AG09319 (cell line): Measurements from ENCODE around the gene RHCE.
"Not testable (repeated sequence)": the region's sequence is repeated elsewhere in the genome, so short reads cannot be mapped to it uniquely, and the experiment has no call there.

Experiments used
- DNase-seq: peaks from one replicate; pipeline ENCODE4 v3.0.0-alpha.2; 2010; ENCODE audit warnings: low read depth; ENCODE audit errors: extremely low read depth
- TF ChIP-seq, protein P1 (sequence below): IDR thresholded peaks from 2 replicates; pipeline ENCODE4 v1.5.1; 2011; ENCODE audit warnings: low read depth, mild to moderate bottlenecking, inconsistent platforms, low read length, moderate library complexity

The RHCE gene

DNA sequence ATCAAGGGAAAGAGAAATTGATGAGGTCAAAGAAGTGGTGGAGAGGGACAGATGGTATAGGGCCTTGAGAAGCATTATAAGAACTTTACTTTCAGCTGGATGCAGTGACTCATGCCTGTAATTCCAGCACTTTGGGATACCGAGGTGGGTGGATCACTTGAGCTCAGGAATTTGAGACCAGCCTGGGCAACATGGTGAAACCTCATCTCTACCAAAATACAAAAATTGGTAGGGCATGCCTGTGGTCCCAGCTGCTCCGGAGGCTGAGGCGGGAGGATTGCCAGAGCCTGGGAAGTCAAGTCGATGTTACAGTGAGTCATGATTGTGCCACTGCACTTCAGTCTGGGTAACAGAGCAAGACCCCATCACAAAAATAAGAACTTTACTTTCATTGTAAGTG lies 76.8 kb downstream of the RHCE start:
- peak; percentile 82 for DNase-seq
- TF ChIP-seq, protein P1, sequence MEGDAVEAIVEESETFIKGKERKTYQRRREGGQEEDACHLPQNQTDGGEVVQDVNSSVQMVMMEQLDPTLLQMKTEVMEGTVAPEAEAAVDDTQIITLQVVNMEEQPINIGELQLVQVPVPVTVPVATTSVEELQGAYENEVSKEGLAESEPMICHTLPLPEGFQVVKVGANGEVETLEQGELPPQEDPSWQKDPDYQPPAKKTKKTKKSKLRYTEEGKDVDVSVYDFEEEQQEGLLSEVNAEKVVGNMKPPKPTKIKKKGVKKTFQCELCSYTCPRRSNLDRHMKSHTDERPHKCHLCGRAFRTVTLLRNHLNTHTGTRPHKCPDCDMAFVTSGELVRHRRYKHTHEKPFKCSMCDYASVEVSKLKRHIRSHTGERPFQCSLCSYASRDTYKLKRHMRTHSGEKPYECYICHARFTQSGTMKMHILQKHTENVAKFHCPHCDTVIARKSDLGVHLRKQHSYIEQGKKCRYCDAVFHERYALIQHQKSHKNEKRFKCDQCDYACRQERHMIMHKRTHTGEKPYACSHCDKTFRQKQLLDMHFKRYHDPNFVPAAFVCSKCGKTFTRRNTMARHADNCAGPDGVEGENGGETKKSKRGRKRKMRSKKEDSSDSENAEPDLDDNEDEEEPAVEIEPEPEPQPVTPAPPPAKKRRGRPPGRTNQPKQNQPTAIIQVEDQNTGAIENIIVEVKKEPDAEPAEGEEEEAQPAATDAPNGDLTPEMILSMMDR: no peak

DNA sequence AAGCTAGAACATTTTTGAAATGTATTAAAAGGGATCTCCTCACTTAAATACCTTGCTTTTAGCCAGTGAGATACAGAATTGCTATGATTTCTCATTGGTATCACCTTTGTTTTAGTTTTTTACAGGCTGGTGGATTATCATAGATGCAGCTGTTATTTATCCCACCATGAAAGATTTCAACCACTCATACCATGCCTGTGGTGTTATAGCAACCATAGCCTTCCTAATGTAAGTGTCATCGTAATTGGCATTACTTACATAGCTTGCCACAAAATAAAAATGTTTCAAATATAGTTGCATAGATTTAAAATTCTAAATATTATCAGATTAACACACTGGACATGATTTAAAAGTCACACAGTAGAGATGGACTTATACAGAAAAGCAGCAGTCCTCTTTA lies 77.8 kb downstream of the RHCE start:
- TF ChIP-seq, protein P1: no peak
- DNase-seq: no peak

DNA sequence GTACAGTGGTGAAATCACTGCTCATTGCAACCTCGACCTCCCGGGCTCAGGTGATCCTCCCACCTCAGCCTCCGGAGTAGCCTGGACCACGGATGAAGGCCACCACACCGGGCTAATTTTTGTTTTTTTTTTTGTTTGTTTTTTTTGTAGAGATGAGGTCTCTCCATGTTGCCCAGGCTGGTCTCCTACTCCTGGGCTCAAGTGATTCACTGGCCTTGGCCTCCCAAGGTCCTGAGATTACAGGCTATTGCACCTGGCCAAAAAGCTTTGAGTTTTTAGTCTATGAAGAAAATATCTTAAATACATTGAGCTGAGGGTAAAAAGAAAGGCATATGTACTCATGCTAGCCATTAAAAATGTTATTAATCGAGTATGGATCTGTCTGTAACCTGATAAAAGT lies 78.9 kb downstream of the RHCE start:
- TF ChIP-seq, protein P1: no peak
- DNase-seq: no peak

DNA sequence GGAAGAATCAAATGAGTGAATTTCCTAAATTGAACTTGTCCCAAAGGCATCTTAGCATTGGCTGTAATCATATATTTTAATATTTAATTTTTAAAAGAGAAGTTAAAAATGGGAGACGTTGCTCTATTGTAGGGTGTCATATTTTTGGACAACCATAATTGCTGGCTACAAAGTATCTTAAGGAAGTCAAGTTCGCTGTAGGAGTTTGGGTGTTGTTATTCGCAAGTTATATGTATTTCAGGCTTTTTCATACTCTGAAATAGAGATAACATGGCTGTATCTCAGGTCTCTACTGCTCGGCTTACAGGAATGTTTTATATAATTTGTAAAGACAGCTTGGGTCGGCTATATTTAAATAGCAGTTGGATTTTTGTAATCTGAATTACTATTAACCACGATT lies 81.6 kb downstream of the RHCE start:
- no peak for DNase-seq
- TF ChIP-seq, protein P1: no peak

DNA sequence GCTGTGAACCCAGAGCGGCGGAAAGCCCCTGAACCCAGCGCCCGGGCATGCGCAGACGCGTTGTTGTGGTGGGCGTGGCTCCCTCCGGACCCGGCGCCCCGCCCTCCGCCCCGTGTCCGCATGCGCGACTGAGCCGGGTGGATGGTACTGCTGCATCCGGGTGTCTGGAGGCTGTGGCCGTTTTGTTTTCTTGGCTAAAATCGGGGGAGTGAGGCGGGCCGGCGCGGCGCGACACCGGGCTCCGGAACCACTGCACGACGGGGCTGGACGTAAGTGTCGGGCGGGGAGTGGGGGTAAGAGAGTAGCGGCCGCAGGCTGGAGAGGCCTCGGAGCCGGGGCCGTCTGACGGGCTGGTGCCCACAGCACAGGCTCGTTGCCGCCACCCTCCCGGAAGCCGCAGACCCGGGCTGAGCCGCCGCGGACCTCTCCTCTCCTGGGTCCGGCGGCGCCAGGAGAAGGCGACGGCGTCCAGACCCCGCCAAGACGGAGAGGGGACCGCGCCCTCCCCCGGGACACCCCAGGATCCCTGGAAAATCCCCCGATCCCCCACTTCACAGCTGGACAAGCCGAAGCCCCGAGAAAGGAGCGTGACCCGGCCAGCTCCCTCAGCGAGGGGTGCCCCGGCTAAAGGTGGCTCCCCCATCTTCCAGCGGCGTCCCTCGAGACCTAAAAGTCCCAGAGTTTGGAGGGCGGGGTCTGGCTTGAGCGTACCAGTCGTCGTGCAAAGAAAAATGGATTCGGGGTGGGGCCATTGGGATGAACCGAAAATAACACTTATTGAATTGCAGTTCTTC lies 82.2 kb downstream of the RHCE start, which contains the start of gene TMEM50A:
Gene TMEM50A, plus strand, starts transcription at position 147 of the 794 bp plus-strand sequence. CDS start 2,153 bp downstream, outside the sequence.
- peak; percentile 62 for DNase-seq
- TF ChIP-seq, protein P1: no peak

DNA sequence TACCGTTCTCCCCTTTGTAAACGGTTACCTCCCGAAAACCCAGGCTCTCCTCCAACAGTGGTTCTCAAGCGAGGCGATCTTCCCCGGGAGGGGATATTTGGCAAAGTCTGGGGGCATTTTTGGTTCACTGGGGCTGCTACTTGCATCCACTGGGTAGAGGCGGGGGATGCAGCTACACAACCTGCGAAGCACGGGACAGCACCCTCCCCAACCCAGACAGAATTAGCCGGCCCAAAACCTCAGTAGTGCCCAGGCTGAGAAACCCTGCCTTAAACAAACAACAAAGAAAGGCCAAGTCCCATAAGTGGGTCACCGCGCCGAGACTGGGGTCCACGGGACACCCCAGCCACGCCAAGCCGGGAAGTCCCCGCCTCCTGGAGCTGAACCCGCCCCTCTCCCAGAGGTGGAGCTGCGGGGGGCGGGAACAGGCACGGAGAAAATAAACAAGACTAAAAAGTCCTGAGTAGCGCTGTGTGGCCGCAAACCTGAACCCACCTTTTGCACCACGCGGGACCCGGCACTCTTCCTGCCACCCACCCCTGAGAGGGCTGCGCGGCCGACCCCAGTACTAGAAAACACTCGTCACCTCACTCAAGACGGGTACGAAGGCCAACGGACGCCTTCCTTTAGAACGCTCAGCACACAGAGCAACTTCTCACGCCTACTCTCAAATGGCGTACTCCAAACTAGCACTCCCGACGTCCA lies 83.0 kb downstream of the RHCE start:
- DNase-seq: not testable (repeated sequence)

DNA sequence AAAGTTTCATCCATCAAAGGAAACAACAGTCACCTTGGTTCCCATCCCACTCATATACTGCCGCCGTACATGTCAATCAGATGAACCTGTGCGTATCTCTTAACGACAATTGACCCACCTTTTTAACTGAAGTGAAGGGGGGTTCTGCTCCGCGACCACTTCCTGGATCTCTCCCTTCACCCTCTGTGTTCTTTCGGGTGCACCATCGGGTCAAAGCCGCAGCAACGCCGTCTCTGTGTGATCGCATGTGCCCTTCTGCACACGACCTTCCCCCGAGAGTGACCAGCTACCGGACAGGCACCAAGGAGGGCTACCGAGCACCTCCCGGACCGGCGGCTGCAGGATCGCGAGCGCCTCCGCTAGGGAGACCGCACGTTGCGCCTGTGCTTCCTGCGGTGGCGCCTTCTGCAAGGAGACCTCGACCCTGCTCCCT lies 83.7 kb downstream of the RHCE start:
- DNase-seq: not testable (repeated sequence)
- TF ChIP-seq, protein P1: peak; percentile 4; the same call in 1 of the 2 replicates
